ENCODE measurements around the gene COX4I1.

DNA sequence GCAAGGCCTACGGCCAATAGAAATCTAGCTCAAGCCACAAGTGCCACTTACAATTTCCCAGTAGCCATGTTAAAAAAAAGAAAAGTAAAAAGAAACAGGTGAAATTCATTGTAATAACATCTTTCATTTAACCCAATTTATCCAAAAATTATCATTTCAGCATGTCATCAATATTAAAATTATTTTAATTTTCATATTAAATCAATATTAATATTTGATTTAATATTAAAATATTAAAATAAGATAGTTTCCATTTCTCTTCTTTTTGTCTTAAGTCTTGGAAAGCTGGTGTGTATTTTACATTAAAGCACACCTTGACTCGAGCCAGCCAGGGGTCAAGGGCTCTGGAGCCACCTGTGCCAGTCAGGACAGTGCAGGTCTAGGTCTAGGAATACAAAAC is 35.9 kb upstream of the COX4I1 start:
- TF ChIP-seq POLR2A (IDR thresholded peaks at IDR 0.05; ENCODE audit: low read length) (no peak), GATA1 (IDR thresholded peaks at IDR 0.05; ENCODE audit: low read depth, low read length) (no peak)

Measured in erythroblast (primary cell).